NCI-H146 (cell line): Measurements from ENCODE around the gene EIF4EBP3.
"Not testable (repeated sequence)": the region's sequence is repeated elsewhere in the genome, so short reads cannot be mapped to it uniquely, and the experiment has no call there.

ENCODE experiments used
- DNase-seq: peaks from one replicate; lab custom pipeline; 2025; lab: John Stamatoyannopoulos, UW

Gene EIF4EBP3

DNA sequence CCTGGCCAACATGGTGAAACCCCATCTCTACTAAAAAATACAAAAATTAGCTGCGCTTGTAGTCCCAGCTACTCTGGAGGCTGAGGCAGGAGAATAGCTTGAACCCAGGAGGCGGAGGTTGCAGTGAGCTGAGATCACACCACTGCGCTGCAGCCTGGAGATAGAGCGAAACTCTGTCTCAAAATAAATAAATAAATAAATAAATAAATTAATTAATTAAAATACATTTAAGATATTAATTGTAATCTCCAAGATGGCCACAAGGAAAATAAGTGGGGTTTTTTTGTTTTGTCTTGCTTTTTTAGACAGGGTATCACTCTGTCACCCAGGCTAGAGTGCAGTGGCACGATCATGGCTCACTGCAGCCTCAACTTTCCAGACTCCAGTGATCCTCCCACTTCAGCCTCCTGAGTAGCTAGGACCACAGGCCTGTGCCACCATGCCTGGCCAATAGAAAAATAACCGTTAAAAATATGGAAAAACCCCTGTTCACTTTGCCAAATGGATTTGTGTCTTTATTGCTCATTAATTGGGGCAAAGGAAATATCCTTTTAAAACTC is 31.8 kb downstream of the EIF4EBP3 start:
- not testable (repeated sequence) for DNase-seq

DNA sequence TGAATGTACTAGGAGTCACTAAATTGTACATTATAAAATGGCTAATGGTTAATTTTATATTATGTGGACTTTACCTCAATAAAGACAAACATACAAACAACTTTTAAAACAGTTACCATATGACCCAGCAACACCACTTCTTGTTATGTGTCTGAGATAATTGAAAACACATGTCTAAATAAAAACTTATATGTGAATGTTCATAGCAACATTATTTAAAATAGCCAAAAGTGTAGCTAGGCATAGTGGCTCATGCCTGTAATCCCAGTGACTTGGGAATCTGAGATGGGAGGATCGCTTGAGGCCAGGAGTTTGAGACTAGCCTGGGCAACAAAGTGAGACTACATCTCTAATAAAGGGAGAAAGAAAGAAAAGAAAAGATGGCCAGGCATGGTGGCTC is 40.0 kb downstream of the EIF4EBP3 start:
- DNase-seq, result no peak

DNA sequence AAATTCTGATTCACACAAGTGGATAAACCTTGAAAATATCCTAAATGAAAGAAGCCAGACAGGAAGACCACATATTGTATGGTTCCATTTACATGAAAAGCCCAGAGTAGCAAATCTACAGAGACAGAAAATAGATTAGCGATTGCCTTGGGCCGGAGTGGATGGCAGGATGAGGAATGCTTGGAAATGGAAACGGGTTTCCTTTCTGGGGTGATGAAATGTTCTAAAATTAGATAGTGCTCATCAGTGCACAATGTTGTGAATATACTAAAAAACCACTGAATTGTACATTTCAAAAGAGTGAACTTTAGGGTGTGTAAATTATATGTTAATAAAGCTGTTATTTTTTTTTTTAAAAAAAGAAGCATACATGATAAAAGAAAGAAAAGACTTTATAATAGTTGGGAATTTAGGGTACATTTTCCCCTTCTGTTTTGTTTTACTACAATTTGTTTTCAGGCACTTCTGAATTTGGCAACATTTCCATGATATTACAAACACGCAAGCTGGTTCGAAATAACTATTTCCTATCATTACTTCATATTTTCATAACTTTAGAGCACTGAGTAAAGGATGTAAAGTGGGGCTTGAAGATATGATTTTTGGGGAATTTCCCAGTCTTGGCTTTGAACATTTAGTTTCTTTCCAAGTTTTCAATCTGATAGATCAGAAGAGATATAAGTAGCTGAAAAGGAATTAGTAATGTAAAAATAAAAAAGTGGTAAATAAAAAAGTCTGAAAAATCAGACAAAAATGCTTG is 41.0 kb downstream of the EIF4EBP3 start:
- no peak for DNase-seq

DNA sequence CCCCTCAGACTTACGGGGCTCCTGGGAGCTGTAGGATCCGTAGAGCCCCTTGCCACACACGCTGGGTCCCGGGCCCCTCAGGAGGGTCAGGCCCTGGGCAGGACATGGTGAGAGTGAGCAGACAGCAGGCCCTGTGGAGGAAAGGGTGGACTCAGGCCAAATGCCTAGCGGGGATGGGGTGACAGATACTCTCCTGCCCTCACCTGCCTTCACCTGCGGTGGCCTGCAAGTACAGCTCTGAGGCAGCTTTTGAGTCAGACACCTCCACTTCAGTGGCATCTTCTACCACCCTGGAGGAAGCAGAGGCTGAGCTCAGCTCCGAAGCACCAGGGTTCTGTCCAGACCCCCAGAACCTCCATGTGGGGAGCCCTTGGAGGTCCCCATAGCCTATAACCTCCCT is 43.4 kb downstream of the EIF4EBP3 start:
- no peak for DNase-seq

DNA sequence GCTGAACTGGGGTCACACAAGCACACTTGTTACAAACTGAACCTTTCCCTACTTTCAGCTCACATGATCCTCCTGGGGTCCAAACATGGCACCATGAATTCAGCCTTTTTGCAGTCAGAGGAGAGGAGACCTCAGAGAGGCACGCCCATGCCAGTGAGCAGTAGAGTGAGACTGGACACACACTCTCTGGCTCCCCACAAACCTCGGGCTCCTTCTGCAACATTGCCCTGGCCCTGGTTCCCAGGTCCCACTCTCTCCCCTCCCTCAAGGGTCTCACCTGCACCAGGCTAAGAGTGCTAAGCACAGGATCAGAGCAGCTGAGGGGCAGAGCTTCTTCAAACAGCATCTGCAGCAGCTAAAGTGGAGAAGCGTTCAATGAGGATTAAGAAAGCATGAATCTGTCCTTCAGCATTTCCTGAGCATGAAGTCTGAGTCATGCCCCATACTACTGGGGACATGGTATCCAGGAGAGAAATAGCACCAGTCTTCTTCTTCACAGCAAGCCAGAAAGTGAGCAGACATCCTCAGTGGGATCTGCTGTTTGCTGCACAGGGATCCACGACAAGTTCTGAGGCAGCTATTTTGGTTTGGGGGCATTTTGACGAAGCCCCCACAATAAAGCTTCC is 44.4 kb downstream of the EIF4EBP3 start:
- no peak for DNase-seq

DNA sequence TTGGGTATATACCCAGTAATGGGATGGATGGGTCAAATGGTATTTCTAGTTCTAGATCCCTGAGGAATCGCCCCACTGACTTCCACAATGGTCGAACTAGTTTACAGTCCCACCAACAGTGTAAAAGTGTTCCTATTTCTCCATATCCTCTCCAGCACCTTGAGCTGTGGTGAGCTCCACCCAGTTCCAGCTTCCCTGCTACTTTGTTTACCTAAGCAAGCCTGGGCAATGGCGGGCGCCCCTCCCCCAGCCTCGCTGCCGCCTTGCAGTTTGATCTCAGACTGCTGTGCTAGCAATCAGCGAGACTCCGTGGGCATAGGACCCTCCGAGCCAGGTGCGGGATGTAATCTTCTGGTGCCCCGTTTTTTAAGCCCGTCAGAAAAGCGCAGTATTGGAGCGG is 45.6 kb downstream of the EIF4EBP3 start:
- DNase-seq, result not testable (repeated sequence)

DNA sequence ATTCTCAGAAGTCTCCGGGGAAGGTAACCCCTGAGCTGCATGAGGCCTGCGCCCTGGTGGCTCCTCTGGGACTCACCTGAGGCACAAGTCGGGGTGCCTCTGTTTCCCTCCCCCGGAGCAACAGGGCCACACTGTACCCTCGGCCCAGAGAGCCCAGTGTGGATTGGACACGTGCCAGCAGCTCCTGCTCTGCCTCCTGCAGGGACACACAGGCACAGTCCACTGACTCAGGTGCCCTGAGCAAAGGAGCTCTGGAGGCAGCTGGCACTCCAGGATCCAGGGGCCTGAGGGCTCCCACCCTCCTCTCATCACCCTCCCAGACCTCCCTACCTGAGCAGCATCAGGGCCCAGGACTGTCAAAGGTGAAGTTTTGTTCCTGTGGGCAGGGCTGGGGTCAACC is 46.7 kb downstream of the EIF4EBP3 start:
- no peak for DNase-seq

DNA sequence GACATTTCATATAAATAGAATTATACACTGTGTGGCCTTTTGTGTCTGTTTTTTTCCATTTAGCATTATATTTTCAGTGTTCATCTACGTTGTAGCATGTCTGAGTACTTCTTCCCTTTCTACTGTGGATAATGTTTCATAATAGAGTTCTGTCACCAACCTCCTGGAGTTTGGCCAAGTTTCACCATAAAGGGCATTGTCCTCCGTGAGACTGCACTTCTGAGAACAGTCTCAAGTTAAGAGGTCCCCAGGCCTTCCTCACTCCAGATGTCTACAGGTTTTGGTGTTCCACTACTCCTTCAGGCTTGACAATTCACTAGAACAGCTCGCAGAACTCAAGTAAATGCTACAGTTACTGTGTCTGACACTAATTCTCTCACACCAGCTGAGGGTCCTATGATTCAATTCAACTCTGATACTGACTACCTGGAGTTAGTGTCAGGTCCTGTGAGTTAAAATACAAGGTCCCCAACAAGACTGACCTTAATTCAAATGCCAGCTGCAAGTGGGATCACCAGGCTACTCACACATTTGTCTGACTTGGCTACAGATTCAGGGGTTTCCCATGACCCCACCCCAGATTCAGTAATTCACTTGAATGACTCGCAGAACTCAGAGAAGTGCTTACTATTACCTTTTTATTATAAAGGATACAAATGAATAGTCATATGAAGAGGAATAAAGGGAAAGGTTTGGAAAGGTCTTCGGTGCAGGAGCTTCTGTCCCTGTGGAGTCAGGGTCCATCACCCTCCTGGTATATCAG is 48.3 kb downstream of the EIF4EBP3 start:
- DNase-seq, result no peak

DNA sequence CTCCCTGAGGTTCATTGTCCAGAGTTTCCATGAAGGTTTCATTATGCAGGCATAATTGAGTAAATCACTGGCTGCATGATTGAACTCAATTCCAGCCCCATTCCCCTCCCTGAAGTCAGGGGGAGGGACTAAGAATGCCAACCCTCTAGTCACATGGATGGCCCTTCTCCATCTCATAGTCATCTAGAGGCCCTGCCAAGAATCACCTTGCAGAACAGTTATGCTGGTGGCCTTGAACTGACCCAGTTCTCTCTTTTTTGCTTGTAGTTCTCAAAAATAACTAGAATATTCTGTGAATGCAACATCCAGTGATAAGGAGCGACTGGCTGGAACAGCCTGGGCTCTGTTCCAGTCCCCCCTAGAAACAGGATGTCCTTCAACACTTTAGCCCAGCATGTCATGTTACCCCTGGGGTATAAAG is 48.9 kb downstream of the EIF4EBP3 start:
- no peak for DNase-seq

DNA sequence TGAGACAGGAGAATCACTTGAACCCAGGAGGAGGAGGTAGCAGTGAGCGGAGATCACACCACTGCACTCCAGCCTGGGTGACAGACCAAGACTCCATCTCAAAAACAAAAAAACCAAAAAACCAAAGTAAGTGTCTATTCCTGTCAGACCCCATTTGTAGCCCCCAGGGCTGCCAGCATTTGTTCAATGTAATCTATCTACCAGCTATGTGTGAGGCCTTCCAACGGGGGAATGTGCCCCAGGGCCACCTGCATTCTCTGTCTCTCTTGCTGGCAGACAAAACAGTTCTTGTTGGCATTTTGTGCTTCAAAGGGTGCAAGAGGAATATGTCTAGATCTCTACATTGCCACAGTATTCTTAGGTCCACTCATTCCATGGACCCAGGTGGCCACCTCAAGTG is 51.4 kb downstream of the EIF4EBP3 start:
- DNase-seq, result no peak
